ENCODE measurements around the gene NBEAL2.
A peak's percentile ranks its signal among the peaks of the same experiment; 100 is the strongest.

Gene NBEAL2

DNA sequence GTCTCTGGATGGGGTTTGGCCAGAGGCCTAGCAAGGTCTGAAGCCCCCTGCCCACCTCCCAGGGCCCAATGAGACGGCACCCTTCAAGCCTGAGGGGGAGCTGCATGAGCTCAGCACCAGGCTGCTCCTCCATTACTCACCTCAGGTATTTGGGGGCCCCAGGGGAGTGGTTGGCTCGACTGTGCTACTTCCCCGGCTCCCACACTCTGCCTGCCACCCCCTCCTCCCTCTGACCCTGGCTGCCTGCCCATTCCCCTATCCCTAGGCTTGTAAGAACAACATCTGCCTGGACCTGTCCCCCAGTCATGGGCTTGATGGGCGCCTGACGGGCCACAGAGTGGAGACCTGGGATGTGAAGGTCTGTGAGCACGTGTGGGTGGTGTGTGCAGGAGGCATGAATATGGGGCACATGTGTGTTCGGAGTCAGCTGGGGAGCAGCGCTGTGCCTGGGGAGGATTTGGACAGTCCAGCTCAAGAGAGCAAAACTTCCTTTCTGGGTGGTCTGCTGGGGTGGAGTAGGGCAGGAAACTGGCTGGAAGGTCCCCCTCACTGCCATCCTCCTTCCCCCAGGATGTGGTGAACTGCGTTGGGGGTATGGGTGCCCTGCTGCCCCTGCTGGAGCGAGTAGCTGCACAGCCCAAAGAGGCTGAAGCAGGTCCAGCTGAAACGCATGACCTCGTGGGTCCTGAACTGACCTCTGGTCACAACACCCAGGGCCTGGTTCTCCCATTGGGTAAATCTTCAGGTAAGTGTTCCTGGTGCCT lies 17.4 kb downstream of the NBEAL2 start:
- peaks cover 31% of the 10 kb centered on the region for H3K36me3 ChIP-seq (ENCODE audit: insufficient read depth, low read length)

DNA sequence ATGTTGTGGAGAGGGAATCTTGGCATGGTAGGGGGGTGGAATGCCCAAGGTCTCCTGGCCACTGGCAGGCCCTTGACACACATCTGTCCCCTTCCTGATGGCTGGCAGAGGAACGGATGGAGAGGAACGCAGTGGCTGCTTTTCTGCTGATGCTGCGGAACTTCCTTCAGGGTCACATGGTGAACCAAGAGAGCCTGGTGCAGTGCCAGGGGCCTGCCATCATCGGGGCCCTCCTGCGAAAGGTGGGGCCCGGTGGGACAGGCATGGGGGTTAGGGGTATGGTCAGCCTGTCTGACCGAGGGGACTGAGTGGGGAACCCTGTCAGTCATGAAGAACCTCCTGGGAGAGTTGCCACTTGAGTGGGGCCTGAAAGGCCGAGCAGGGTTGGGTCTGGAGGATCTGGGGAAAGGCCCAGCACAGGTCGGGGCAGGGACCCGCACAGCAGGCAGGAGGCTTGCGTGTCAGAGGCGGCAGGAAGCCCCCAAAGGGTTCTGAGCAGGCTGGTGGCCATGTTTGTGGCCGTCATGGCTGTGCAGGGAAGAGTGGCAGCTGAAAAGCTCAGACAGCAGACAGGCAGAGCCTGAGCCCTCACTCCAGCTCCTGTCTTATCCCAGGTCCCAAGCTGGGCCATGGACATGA lies 18.1 kb downstream of the NBEAL2 start:
- Histone ChIP-seq H3K27me3 (ENCODE audit: insufficient read depth, low read length) (no peaks in the 10 kb centered on the region), H4K20me1 (ENCODE audit: insufficient read depth, low read length) (no peaks in the 10 kb centered on the region), H3K4me1 (ENCODE audit: insufficient read depth, low read length, severe bottlenecking) (no peaks in the 10 kb centered on the region), H3K36me3 (ENCODE audit: insufficient read depth, low read length) (peaks cover 36% of the 10 kb centered on the region), H3K4me3 (ENCODE audit: low read depth, low read length, poor library complexity, severe bottlenecking) (no peak overlapping the region), H3K9me2 (ENCODE audit: low read depth, low read length) (no peaks in the 10 kb centered on the region), H3K9me3 (ENCODE audit: low read length) (no peaks in the 10 kb centered on the region), H3K4me2 (ENCODE audit: low read length) (no peak overlapping the region), H3K27ac (ENCODE audit: low read depth, low read length, poor library complexity, severe bottlenecking) (no peak overlapping the region), H2AFZ (ENCODE audit: low read length) (no peak overlapping the region), H3K9ac (ENCODE audit: low read length) (no peak overlapping the region), H3F3A (ENCODE audit: insufficient read depth, low read length) (no peaks in the 10 kb centered on the region), H3K79me2 (ENCODE audit: insufficient read depth, low read length) (no peaks in the 10 kb centered on the region)
- TF ChIP-seq, protein P1, sequence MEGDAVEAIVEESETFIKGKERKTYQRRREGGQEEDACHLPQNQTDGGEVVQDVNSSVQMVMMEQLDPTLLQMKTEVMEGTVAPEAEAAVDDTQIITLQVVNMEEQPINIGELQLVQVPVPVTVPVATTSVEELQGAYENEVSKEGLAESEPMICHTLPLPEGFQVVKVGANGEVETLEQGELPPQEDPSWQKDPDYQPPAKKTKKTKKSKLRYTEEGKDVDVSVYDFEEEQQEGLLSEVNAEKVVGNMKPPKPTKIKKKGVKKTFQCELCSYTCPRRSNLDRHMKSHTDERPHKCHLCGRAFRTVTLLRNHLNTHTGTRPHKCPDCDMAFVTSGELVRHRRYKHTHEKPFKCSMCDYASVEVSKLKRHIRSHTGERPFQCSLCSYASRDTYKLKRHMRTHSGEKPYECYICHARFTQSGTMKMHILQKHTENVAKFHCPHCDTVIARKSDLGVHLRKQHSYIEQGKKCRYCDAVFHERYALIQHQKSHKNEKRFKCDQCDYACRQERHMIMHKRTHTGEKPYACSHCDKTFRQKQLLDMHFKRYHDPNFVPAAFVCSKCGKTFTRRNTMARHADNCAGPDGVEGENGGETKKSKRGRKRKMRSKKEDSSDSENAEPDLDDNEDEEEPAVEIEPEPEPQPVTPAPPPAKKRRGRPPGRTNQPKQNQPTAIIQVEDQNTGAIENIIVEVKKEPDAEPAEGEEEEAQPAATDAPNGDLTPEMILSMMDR (IDR thresholded peaks at IDR 0.05; ENCODE audit: low read length), result no peak
- TF ChIP-seq EZH2 (IDR thresholded peaks at IDR 0.05; ENCODE audit: borderline replicate concordance, low read length), result no peak

More for the DNA sequence above, 17.4 kb downstream of the NBEAL2 start:
- H3K9ac ChIP-seq (ENCODE audit: low read length), result no peak overlapping the region
- no peaks in the 10 kb centered on the region for H3K9me3 ChIP-seq (ENCODE audit: low read length)
- no peaks in the 10 kb centered on the region for H3K9me2 ChIP-seq (ENCODE audit: low read depth, low read length)
- no peaks in the 10 kb centered on the region for H4K20me1 ChIP-seq (ENCODE audit: insufficient read depth, low read length)
- no peaks in the 10 kb centered on the region for H3F3A ChIP-seq (ENCODE audit: insufficient read depth, low read length)
- H3K4me1 ChIP-seq (ENCODE audit: insufficient read depth, low read length, severe bottlenecking), result no peaks in the 10 kb centered on the region
- H3K27ac ChIP-seq (ENCODE audit: low read depth, low read length, poor library complexity, severe bottlenecking), result no peak overlapping the region
- H3K4me2 ChIP-seq (ENCODE audit: low read length), result no peak overlapping the region
- TF ChIP-seq EZH2 (IDR thresholded peaks at IDR 0.05; ENCODE audit: borderline replicate concordance, low read length), result no peak
- TF ChIP-seq, protein P1 (IDR thresholded peaks at IDR 0.05; ENCODE audit: low read length), result no peak
- no peak overlapping the region for H2AFZ ChIP-seq (ENCODE audit: low read length)
- no peaks in the 10 kb centered on the region for H3K27me3 ChIP-seq (ENCODE audit: insufficient read depth, low read length)
- no peak overlapping the region for H3K4me3 ChIP-seq (ENCODE audit: low read depth, low read length, poor library complexity, severe bottlenecking)
- no peaks in the 10 kb centered on the region for H3K79me2 ChIP-seq (ENCODE audit: insufficient read depth, low read length)

DNA sequence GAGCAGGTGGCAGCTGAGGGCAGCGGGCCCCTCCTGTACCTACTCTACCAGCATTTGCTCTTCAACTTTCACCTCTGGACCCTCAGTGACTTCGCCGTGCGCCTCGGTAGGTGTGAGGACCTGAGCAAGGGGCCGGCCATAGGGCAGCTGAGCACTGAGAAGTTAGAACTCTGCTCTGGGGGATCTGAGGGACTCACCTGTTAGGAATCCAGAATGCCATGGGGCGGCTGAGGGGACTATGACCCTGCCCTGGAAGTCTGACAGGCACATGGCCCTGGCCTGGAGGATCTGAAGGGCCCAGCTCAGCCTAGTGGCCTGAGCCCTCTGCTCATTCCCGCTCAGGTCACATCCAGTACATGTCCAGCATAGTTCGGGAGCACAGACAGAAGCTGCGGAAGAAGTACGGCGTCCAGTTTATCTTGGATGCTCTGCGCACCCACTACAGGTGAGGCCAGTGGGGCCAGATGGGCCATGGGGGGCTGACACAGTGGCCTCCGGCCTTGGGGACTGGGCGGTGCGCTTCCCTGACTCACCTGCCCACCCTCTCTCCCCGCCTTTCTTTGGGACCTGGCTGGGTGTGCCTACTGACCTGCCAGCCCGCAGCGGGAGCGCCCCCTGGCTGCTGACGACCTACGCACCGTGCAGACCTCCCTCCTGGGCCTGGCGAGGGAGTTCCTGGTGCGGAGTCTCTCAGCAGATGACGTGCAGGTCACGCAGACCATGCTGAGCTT lies 18.8 kb downstream of the NBEAL2 start:
- Histone ChIP-seq H3K4me1 (ENCODE audit: insufficient read depth, low read length, severe bottlenecking) (no peaks in the 10 kb centered on the region), H3K9ac (ENCODE audit: low read length) (no peak overlapping the region), H3K4me3 (ENCODE audit: low read depth, low read length, poor library complexity, severe bottlenecking) (no peak overlapping the region), H4K20me1 (ENCODE audit: insufficient read depth, low read length) (no peaks in the 10 kb centered on the region), H3K9me3 (ENCODE audit: low read length) (no peaks in the 10 kb centered on the region), H3K27me3 (ENCODE audit: insufficient read depth, low read length) (no peaks in the 10 kb centered on the region), H3K4me2 (ENCODE audit: low read length) (no peak overlapping the region), H2AFZ (ENCODE audit: low read length) (no peak overlapping the region), H3K36me3 (ENCODE audit: insufficient read depth, low read length) (peaks cover 43% of the 10 kb centered on the region), H3K27ac (ENCODE audit: low read depth, low read length, poor library complexity, severe bottlenecking) (no peak overlapping the region), H3F3A (ENCODE audit: insufficient read depth, low read length) (no peaks in the 10 kb centered on the region), H3K9me2 (ENCODE audit: low read depth, low read length) (no peaks in the 10 kb centered on the region), H3K79me2 (ENCODE audit: insufficient read depth, low read length) (no peaks in the 10 kb centered on the region)
- TF ChIP-seq, protein P1 (IDR thresholded peaks at IDR 0.05; ENCODE audit: low read length), result peak; percentile 94
- no peak for TF ChIP-seq EZH2 (IDR thresholded peaks at IDR 0.05; ENCODE audit: borderline replicate concordance, low read length)
